ENCODE results near the gene SORT1. TPM values are rescaled to one million over a fixed set of nuclear protein-coding genes. Genes with fewer than 3 reads are reported as not detected.

SORT1 gene
- total RNA-seq, 1 experiment from 2014 or later = 9.2 TPM

DNA sequence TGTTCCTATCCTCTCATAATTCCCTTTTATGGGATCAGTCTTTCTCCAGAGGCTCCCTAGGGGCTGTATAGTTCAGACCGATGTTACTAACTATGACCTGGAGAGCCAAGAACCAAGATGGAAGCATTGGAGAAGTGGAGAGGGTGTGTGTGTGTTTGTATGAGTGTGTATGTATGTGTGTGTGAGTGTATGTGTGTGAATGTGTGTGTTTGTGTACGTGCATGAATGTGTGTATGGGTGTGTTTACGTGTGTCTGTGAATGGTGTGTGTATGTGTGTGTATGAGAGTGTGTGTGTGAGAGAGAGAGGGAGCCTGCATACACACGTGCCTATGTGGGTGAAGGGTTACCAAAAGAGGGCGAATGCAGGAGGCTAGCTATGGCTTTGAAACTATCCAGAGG lies 95.8 kb downstream of the SORT1 start:
- intact Hi-C loops (cut with micrococcal nuclease) = no loop called here
- Histone ChIP-seq H3K4me3 (ENCODE audit: low read length) (no peak overlapping the region), H3K4me1 (ENCODE audit: insufficient read depth, low read length) (no peaks in the 10 kb centered on the region; the same call in 1 of the 2 replicates), H3K36me3 (ENCODE audit: low read depth, low read length) (no peaks in the 10 kb centered on the region), H3K27me3 (ENCODE audit: low read length) (no peaks in the 10 kb centered on the region), H3K79me2 (ENCODE audit: low read length) (no peaks in the 10 kb centered on the region), H3F3A (ENCODE audit: low read length, unreplicated experiment) (no peaks in the 10 kb centered on the region), H2AFZ (ENCODE audit: low read length) (no peak overlapping the region), H3K27ac (ENCODE audit: low read length) (no peak overlapping the region), H3K9me3 (ENCODE audit: low read length) (no peaks in the 10 kb centered on the region), H4K20me1 (ENCODE audit: low read length) (no peaks in the 10 kb centered on the region), H3K9ac (ENCODE audit: low read length) (no peak overlapping the region), H3K4me2 (ENCODE audit: low read length) (no peak overlapping the region), H3K9me2 (replicated peaks; ENCODE audit: low read length) (no peaks in the 10 kb centered on the region)
- DNase-seq (no peak), ATAC-seq (no peak)
- POLR2A ChIA-PET (ENCODE audit: unreplicated experiment) = no interaction called here
- no TSS peak for BruUV-seq (replicated peaks)
- TF ChIP-seq EZH2 (IDR thresholded peaks at IDR 0.05; ENCODE audit: low read length, unreplicated experiment) = no peak
- no peak for TF ChIP-seq EZH2phosphoT487 (IDR thresholded peaks at IDR 0.05; ENCODE audit: borderline replicate concordance, low read length)
- TF ChIP-seq, protein P1, sequence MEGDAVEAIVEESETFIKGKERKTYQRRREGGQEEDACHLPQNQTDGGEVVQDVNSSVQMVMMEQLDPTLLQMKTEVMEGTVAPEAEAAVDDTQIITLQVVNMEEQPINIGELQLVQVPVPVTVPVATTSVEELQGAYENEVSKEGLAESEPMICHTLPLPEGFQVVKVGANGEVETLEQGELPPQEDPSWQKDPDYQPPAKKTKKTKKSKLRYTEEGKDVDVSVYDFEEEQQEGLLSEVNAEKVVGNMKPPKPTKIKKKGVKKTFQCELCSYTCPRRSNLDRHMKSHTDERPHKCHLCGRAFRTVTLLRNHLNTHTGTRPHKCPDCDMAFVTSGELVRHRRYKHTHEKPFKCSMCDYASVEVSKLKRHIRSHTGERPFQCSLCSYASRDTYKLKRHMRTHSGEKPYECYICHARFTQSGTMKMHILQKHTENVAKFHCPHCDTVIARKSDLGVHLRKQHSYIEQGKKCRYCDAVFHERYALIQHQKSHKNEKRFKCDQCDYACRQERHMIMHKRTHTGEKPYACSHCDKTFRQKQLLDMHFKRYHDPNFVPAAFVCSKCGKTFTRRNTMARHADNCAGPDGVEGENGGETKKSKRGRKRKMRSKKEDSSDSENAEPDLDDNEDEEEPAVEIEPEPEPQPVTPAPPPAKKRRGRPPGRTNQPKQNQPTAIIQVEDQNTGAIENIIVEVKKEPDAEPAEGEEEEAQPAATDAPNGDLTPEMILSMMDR (conservative IDR thresholded peaks at IDR 0.05; ENCODE audit: low read depth, low read length) = no peak
- CTCF ChIA-PET = no interaction called here

DNA sequence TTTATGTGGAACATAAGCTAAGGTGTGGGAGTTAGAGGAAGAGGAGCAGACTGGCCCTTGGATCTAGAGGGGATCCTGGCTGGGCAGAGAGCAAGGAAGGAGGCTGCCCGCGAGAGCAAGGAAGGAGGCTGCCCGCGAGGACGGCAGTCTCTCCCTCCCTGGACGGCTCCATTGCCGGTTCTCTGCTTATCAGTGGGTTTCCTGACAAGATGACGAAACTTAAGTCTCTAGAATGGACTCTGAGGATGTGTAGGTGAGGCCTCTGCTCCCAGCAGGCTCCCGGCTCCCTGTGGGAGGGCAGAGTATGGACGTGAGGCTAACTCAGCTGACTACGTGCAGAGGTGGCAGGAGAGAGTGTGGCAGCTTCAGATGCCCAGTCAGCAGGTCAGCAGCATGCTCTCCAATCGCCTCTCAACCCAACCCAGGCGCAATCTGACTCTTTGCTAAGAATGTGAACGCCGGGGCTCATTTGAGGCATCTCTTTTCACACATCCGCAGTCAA lies 97.0 kb downstream of the SORT1 start:
- Histone ChIP-seq H3K36me3 (ENCODE audit: low read depth, low read length) (no peaks in the 10 kb centered on the region), H3K79me2 (ENCODE audit: low read length) (no peaks in the 10 kb centered on the region), H3K27ac (ENCODE audit: low read length) (no peak overlapping the region), H3K9me3 (ENCODE audit: low read length) (no peaks in the 10 kb centered on the region), H3K27me3 (ENCODE audit: low read length) (no peaks in the 10 kb centered on the region), H3F3A (ENCODE audit: low read length, unreplicated experiment) (no peaks in the 10 kb centered on the region), H2AFZ (ENCODE audit: low read length) (no peak overlapping the region), H3K9ac (ENCODE audit: low read length) (no peak overlapping the region), H3K4me1 (ENCODE audit: insufficient read depth, low read length) (no peaks in the 10 kb centered on the region; the same call in 1 of the 2 replicates), H4K20me1 (ENCODE audit: low read length) (no peaks in the 10 kb centered on the region), H3K9me2 (replicated peaks; ENCODE audit: low read length) (no peaks in the 10 kb centered on the region), H3K4me2 (ENCODE audit: low read length) (no peak overlapping the region), H3K4me3 (ENCODE audit: low read length) (no peak overlapping the region)
- POLR2A ChIA-PET (ENCODE audit: unreplicated experiment) = no interaction called here
- DNase-seq (no peak), ATAC-seq (no peak)
- no TSS peak for BruUV-seq (replicated peaks)
- CTCF ChIA-PET = no interaction called here
- TF ChIP-seq, protein P1 (conservative IDR thresholded peaks at IDR 0.05; ENCODE audit: low read depth, low read length) = no peak
- TF ChIP-seq EZH2phosphoT487 (IDR thresholded peaks at IDR 0.05; ENCODE audit: borderline replicate concordance, low read length) = no peak
- no peak for TF ChIP-seq EZH2 (IDR thresholded peaks at IDR 0.05; ENCODE audit: low read length, unreplicated experiment)
- intact Hi-C loops (cut with micrococcal nuclease) = no loop called here

DNA sequence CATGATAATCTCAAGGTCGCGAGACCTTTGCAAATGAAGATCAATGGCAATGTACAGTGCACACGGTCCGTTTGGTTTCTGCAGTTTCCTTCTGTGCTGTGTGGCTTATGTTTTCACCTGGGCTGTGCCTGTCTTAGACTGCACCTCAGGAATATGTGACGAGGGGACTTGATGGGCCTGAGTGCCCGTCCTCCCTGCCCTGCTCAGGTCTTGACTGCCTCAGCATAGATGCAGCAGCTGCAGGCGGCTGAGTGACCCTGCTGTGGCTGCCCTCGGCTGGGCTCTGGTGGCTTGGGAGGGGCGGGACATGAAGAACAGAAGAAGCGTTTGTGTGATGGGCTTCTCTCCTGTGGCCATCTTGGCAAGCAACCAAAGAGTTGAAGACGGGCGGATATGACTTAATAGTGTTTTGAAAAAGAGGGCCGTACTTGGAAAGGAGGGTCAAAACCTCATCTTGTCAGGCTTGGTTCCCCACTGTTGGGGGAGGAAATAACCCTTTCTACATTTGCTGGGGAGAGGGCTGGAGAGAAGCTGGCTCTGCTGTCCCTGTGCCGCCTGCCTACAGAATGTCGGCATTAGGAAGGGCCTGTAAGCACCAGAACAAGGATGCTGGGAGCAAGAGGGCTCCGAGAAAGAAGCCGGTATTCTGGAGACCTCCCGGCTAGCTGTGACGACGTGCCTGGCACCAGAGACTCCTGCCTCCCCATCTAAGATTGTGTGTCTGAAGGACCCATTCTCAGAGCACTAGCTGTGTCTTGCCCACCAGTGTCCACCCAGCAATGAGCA lies 98.0 kb downstream of the SORT1 start:
- Histone ChIP-seq H3K9me3 (ENCODE audit: low read length) (no peaks in the 10 kb centered on the region), H3K27ac (ENCODE audit: low read length) (no peak overlapping the region), H3F3A (ENCODE audit: low read length, unreplicated experiment) (no peaks in the 10 kb centered on the region), H3K36me3 (ENCODE audit: low read depth, low read length) (no peaks in the 10 kb centered on the region), H3K79me2 (ENCODE audit: low read length) (no peaks in the 10 kb centered on the region), H4K20me1 (ENCODE audit: low read length) (no peaks in the 10 kb centered on the region), H3K4me1 (ENCODE audit: insufficient read depth, low read length) (no peaks in the 10 kb centered on the region; the same call in 1 of the 2 replicates), H3K9ac (ENCODE audit: low read length) (no peak overlapping the region), H3K27me3 (ENCODE audit: low read length) (no peaks in the 10 kb centered on the region), H2AFZ (ENCODE audit: low read length) (no peak overlapping the region), H3K4me2 (ENCODE audit: low read length) (no peak overlapping the region), H3K9me2 (replicated peaks; ENCODE audit: low read length) (no peaks in the 10 kb centered on the region), H3K4me3 (ENCODE audit: low read length) (no peak overlapping the region)
- no peak for ATAC-seq
- intact Hi-C loops (cut with micrococcal nuclease) = no loop called here
- CTCF ChIA-PET = no interaction called here
- POLR2A ChIA-PET (ENCODE audit: unreplicated experiment) = no interaction called here
- DNase-seq = no peak
- no TSS peak for BruUV-seq (replicated peaks)
- TF ChIP-seq, protein P1 (conservative IDR thresholded peaks at IDR 0.05; ENCODE audit: low read depth, low read length) = no peak
- TF ChIP-seq EZH2 (IDR thresholded peaks at IDR 0.05; ENCODE audit: low read length, unreplicated experiment) = no peak
- no peak for TF ChIP-seq EZH2phosphoT487 (IDR thresholded peaks at IDR 0.05; ENCODE audit: borderline replicate concordance, low read length)
